T follicular helper cell (primary cell): Measurements from ENCODE around the gene TADA3.
A peak's percentile ranks its signal among the peaks of the same experiment; 100 is the strongest.

Experiments used
- DNase-seq: peaks from one replicate; pipeline ENCODE4 v3.0.0-alpha.2; 2020; ENCODE audit warnings: low read depth

TADA3 gene

GRCh38 chr3:9760779-9761505 is 31.3 kb downstream of the TADA3 start:
- DNase-seq = no peak

GRCh38 chr3:9757427-9757826 is 34.8 kb downstream of the TADA3 start:
- DNase-seq = no peak

- no peak for DNase-seq
Measured at GRCh38 chr3:9754678-9755077, 37.6 kb downstream of the TADA3 start.

GRCh38 chr3:9750556-9751411 is 41.5 kb downstream of the TADA3 start:
- DNase-seq = no peak

- peak; percentile 90 for DNase-seq
Measured at GRCh38 chr3:9749645-9750555, 42.4 kb downstream of the TADA3 start, which contains the start of gene OGG1. TSS of gene OGG1 (plus strand) at chr3:9749952. CDS start at chr3:9750287, 335 bp downstream.

GRCh38 chr3:9749296-9749644 is 43.0 kb downstream of the TADA3 start:
- DNase-seq = no peak

GRCh38 chr3:9748031-9748430 is 44.2 kb downstream of the TADA3 start:
- no peak for DNase-seq

GRCh38 chr3:9747267-9747666 is 45.0 kb downstream of the TADA3 start:
- DNase-seq = no peak

- no peak for DNase-seq
Measured at GRCh38 chr3:9746330-9746729, 45.9 kb downstream of the TADA3 start.

GRCh38 chr3:9745521-9745920 is 46.8 kb downstream of the TADA3 start:
- DNase-seq = no peak

- DNase-seq = no peak
Measured at GRCh38 chr3:9744162-9744561, 48.1 kb downstream of the TADA3 start.

- DNase-seq = no peak
Measured at GRCh38 chr3:9743548-9743947, 48.7 kb downstream of the TADA3 start.

- DNase-seq = no peak
Measured at GRCh38 chr3:9742560-9742959, 49.7 kb downstream of the TADA3 start.

- DNase-seq = no peak
Measured at GRCh38 chr3:9739181-9739580, 53.1 kb downstream of the TADA3 start.

- DNase-seq = no peak
Measured at GRCh38 chr3:9736831-9737230, 55.4 kb downstream of the TADA3 start.

- no peak for DNase-seq
Measured at GRCh38 chr3:9732740-9733115, 59.5 kb downstream of the TADA3 start.

GRCh38 chr3:9732080-9732739 is 60.1 kb downstream of the TADA3 start:
- DNase-seq = no peak

GRCh38 chr3:9731206-9732079 is 60.8 kb downstream of the TADA3 start, which contains the start of gene BRPF1:
TSS of gene BRPF1 (plus strand) at chr3:9731735. CDS start at chr3:9734141, 2,406 bp downstream.
- peak; percentile 100 for DNase-seq

GRCh38 chr3:9730657-9731205 is 61.5 kb downstream of the TADA3 start:
- DNase-seq = no peak
